ENCODE results near the gene KHDRBS2.

DNA sequence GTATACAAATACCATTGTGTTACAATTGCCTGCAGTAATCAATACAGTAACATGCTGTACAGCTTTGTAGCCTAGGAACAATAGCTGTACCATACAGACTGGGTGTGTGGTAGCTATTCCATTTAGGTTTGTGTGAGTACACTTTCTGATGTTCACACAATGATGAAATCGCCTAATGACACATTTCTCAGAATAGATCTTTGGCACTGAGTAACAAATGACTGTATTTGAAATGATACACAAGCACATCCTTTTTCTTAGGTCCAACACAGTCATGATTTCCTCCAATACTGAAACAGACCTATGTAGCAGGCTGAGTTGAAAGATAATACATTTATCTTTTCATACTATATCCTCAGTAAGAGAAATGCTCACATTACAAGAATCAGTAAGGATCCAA lies 13.9 kb downstream of the KHDRBS2 start:
- TF ChIP-seq POLR2AphosphoS5 (IDR thresholded peaks at IDR 0.05; ENCODE audit: low read depth, low read length) (no peak), REST (IDR thresholded peaks at IDR 0.05; ENCODE audit: insufficient read depth in 1 of 2, low read depth in 2 of 2, low read length in 2 of 2) (no peak), TAF1 (IDR thresholded peaks at IDR 0.05; ENCODE audit: borderline replicate concordance, insufficient read depth, low read length) (no peak)

Data from PFSK-1 (cell line).